Measurements from ENCODE around the gene DDX19B.

GRCh38 chr16:70267516-70267915, 31.5 kb upstream of the DDX19B start:
- TF ChIP-seq POLR2A (IDR thresholded peaks at IDR 0.05; ENCODE audit: low read depth, low read length) (no peak), TAF1 (IDR thresholded peaks at IDR 0.05; ENCODE audit: borderline replicate concordance, low read depth, low read length) (no peak), POLR2AphosphoS5 (IDR thresholded peaks at IDR 0.05; ENCODE audit: low read depth, low read length) (no peak)
